ENCODE measurements around the gene SLC23A2.

DNA sequence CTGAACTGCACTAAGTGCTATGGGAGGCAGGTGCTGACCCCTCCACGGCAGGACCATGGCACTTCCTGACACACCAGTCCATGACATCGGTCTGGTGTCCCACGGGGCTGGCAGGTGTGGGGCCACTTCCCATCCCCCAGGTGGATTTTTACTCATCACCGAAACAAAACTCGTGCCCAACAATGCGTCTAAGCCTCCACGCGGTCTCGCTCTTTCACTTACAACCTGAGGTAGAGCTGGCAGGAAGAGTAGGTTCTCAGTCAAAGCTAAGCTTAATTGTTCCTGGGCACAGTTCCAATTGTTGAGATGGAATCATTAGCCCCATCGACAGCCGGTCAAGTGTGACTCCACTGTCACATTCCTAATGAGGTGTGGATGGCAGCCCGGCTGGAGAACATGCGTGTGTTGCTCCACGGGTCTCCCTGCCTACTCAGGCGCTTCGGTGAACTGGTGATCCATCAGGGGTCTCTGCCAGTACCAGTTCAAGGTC lies 125.7 kb downstream of the SLC23A2 start:
- TF ChIP-seq, protein P1, sequence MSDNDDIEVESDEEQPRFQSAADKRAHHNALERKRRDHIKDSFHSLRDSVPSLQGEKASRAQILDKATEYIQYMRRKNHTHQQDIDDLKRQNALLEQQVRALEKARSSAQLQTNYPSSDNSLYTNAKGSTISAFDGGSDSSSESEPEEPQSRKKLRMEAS (IDR thresholded peaks at IDR 0.05): no peak
- TF ChIP-seq FOXA1 (IDR thresholded peaks at IDR 0.05) (no peak), JUND (IDR thresholded peaks at IDR 0.05) (no peak), EGR1 (IDR thresholded peaks at IDR 0.05; ENCODE audit: low read depth in 2 of 2) (no peak), TAF1 (conservative IDR thresholded peaks at IDR 0.05) (no peak), RAD21 (IDR thresholded peaks at IDR 0.05) (no peak), HNF4A (conservative IDR thresholded peaks at IDR 0.05) (no peak)
- TF ChIP-seq, protein P2, sequence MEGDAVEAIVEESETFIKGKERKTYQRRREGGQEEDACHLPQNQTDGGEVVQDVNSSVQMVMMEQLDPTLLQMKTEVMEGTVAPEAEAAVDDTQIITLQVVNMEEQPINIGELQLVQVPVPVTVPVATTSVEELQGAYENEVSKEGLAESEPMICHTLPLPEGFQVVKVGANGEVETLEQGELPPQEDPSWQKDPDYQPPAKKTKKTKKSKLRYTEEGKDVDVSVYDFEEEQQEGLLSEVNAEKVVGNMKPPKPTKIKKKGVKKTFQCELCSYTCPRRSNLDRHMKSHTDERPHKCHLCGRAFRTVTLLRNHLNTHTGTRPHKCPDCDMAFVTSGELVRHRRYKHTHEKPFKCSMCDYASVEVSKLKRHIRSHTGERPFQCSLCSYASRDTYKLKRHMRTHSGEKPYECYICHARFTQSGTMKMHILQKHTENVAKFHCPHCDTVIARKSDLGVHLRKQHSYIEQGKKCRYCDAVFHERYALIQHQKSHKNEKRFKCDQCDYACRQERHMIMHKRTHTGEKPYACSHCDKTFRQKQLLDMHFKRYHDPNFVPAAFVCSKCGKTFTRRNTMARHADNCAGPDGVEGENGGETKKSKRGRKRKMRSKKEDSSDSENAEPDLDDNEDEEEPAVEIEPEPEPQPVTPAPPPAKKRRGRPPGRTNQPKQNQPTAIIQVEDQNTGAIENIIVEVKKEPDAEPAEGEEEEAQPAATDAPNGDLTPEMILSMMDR (IDR thresholded peaks at IDR 0.05; ENCODE audit: low read depth, low read length, missing input control): no peak
- TF ChIP-seq, protein P3, sequence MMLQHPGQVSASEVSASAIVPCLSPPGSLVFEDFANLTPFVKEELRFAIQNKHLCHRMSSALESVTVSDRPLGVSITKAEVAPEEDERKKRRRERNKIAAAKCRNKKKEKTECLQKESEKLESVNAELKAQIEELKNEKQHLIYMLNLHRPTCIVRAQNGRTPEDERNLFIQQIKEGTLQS (IDR thresholded peaks at IDR 0.05): no peak
- TF ChIP-seq, protein P4, sequence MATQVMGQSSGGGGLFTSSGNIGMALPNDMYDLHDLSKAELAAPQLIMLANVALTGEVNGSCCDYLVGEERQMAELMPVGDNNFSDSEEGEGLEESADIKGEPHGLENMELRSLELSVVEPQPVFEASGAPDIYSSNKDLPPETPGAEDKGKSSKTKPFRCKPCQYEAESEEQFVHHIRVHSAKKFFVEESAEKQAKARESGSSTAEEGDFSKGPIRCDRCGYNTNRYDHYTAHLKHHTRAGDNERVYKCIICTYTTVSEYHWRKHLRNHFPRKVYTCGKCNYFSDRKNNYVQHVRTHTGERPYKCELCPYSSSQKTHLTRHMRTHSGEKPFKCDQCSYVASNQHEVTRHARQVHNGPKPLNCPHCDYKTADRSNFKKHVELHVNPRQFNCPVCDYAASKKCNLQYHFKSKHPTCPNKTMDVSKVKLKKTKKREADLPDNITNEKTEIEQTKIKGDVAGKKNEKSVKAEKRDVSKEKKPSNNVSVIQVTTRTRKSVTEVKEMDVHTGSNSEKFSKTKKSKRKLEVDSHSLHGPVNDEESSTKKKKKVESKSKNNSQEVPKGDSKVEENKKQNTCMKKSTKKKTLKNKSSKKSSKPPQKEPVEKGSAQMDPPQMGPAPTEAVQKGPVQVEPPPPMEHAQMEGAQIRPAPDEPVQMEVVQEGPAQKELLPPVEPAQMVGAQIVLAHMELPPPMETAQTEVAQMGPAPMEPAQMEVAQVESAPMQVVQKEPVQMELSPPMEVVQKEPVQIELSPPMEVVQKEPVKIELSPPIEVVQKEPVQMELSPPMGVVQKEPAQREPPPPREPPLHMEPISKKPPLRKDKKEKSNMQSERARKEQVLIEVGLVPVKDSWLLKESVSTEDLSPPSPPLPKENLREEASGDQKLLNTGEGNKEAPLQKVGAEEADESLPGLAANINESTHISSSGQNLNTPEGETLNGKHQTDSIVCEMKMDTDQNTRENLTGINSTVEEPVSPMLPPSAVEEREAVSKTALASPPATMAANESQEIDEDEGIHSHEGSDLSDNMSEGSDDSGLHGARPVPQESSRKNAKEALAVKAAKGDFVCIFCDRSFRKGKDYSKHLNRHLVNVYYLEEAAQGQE (IDR thresholded peaks at IDR 0.05): no peak

Measured in liver (tissue), 3 donors.